Coronary artery (tissue), 2 donors: ENCODE data around the gene RNF157.
"Not testable (repeated sequence)": the region's sequence is repeated elsewhere in the genome, so short reads cannot be mapped to it uniquely, and the experiment has no call there.

ENCODE experiments used
- DNase-seq: peaks from one replicate; pipeline ENCODE4 v3.0.0-alpha.2; 2017; ENCODE audit warnings: low spot score
- H3K27ac ChIP-seq, 2 donors: fragments of 200-600 bp; sonication (generic); one replicate each; pipeline ENCODE4 v1.5.1; 2016 to 2019
- H3K4me3 ChIP-seq: fragments of 200-600 bp; sonication (generic); 2 replicates; pipeline ENCODE4 v1.5.1; 2016; ENCODE audit warnings: mild to moderate bottlenecking, moderate library complexity
- TF ChIP-seq, protein P1 (sequence below): fragments of 200-600 bp; sonication (generic); IDR thresholded peaks from one replicate; pipeline ENCODE4 v1.5.1; 2019; ENCODE audit warnings: antibody characterized with exemption

RNF157 gene

DNA sequence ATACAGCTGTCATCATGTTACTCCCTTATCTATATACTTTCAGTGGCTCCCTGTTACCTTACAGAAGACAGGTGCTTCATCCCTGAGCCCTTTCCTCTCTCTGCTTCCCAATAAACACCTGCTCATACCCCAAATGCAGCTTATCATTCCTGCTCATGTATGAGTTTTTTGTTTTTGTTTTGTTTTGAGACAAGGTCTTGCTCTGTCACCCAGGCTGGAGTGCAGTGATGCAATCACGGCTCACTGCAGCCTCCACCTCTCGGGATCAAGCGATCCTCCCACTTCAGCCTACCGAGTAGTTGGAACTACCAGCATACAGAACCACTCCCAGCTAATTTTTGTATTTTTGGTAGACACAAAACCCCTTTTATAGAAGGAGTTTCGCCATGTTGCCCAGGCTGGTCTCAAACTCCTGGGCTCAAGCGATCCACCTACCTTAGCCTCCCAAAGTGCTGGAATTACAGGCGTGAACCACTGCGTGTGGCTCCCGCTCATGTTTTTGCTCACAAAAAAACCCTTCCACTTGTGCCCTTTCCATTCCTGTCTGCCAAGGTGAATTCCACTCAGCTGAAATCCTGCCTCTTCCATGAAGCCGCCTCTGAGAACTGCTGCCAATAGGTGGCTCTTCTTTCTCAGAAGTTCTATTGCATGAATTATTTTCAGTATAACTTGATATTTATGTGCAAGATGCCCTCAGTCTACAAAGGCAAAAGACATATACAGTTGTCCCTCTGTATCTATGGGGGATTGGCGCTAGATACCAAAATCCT, 7.9 kb upstream of the RNF157 start:
- no peak for DNase-seq
- H3K27ac ChIP-seq: no peak overlapping the region
- no peak overlapping the region for H3K4me3 ChIP-seq
- TF ChIP-seq, protein P1, sequence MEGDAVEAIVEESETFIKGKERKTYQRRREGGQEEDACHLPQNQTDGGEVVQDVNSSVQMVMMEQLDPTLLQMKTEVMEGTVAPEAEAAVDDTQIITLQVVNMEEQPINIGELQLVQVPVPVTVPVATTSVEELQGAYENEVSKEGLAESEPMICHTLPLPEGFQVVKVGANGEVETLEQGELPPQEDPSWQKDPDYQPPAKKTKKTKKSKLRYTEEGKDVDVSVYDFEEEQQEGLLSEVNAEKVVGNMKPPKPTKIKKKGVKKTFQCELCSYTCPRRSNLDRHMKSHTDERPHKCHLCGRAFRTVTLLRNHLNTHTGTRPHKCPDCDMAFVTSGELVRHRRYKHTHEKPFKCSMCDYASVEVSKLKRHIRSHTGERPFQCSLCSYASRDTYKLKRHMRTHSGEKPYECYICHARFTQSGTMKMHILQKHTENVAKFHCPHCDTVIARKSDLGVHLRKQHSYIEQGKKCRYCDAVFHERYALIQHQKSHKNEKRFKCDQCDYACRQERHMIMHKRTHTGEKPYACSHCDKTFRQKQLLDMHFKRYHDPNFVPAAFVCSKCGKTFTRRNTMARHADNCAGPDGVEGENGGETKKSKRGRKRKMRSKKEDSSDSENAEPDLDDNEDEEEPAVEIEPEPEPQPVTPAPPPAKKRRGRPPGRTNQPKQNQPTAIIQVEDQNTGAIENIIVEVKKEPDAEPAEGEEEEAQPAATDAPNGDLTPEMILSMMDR: no peak

DNA sequence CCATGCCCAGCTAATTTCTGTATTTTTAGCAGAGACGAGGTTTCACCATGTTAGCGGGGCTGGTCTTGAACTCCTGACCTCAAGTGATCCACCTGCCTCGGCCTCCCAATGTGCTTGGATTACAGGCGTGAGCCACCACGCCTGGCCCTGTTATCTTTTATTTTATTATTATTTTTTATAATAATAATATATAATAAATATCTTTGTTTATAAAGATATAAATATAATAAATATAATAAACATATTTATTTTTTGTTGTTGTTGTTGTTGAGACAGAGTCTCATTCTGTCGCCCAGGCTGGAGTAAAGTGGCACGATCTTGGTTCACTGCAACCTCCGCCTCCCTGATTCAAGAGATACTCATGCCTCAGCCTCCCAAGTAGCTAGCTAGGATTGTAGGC, 7.0 kb upstream of the RNF157 start:
- DNase-seq: no peak
- no peak overlapping the region for H3K4me3 ChIP-seq
- no peak overlapping the region for H3K27ac ChIP-seq
- TF ChIP-seq, protein P1: no peak

DNA sequence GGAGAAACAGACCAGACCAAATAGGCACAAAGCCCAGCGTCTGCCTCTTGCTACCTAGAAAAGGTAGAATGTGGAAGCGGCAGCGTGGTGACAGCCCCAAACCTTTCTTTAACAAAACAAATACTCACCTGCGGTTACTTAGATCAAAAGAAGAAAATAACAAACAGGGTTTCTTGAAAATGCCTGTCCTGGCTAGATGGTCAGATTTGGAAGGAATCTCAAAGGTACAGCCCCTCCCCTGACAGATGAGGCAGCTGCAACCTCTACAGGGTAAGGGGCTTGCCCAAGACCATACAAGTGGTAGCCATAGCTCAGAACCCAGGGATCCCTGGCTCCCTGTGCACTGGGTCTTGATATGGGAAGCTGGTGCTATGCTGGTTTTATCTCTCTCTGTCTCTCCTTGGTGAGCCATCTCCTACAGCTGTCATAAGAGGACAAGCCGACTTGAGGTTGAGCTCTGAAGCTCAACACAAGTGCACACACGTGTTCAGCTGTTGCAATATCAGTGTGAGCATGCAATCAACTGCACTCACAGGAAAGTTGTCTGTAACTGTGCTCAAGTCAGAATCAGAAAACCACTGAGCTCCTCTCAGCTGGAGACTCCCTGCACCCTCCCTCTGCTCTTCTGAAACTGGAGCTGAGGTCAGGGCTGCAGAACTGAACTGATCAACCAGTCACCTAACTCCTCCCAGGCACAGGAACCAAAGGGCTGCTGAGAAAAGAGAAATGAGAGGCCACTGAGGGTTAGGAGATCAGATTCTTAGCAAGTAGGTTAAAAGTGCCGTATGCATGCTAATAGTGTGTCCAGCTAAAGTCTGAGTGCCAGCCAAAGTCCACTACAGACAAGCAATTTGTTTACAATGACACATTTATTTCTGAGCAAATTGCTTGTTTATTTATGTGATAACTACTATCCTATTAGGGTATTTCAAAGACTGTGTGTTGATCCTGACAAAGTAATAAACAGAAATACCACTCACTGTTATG, 6.1 kb upstream of the RNF157 start:
- no peak for DNase-seq
- H3K4me3 ChIP-seq: no peak overlapping the region
- TF ChIP-seq, protein P1: no peak
- no peak overlapping the region for H3K27ac ChIP-seq

DNA sequence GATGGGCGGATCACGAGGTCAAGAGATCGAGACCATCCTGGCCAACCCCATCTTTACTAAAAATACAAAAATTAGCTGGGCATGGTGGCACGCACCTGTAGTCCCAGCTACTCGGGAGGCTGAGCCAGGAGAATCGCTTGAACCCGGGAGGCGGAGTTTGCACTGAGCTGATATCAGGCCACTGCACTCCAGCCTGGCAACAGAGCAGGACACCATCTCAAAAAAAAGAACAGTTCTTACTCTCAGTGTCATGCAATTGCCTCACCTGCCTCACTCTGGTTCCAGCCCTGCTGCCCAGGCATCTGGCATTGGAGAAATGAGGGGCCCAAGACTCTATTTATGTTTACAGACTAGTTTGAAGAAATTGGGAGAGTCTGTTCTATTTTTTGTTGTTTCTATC, 4.4 kb upstream of the RNF157 start:
- DNase-seq, H3K4me3 ChIP-seq, H3K27ac ChIP-seq: not testable (repeated sequence)

GRCh38 chr17:76243826-76244679, 3.8 kb upstream of the RNF157 start:
- no peak for DNase-seq
- Histone ChIP-seq H3K4me3 (no peak overlapping the region), H3K27ac (no peak overlapping the region)
- TF ChIP-seq, protein P1: no peak

DNA sequence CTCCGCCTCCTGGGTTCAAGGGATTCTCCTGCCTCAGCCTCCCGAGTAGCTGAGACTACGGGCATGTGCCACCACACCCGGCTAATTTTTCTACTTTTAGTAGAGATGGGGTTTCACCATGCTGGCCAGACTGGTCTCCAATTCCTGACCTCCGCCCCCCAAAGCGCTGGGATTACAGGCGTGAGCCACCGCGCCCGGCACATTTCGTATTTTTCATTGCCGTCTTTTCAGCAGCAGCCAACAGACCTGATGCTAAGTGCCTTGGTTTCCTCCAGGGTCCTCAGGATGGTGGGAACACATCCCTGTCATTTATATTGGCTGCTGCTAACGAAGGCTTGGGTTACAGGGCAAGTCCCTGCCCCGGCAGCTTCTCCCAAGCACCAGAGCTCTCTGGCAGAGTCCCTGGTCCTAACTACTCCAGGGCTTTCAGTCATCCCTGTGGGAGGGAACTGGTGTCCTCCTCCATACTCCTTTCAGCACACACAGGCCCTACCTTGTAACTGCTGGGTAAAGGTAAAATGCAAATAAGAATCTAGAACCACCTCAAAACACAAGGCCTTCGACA, 1.5 kb upstream of the RNF157 start:
- Histone ChIP-seq H3K27ac (no peak overlapping the region), H3K4me3 (no peak overlapping the region)
- TF ChIP-seq, protein P1: no peak
- DNase-seq: no peak
